DLD1 (cell line): ENCODE measurements around the gene SLC13A5.
"Not testable (repeated sequence)": the region's sequence is repeated elsewhere in the genome, so short reads cannot be mapped to it uniquely, and the experiment has no call there.

Experiments
- in situ Hi-C: cut with HindIII; loops from 2 replicates; pipeline ENCODE4 v1.10.0; 2017; ENCODE audit warnings: low sequenced_read_pairs

SLC13A5 gene

DNA sequence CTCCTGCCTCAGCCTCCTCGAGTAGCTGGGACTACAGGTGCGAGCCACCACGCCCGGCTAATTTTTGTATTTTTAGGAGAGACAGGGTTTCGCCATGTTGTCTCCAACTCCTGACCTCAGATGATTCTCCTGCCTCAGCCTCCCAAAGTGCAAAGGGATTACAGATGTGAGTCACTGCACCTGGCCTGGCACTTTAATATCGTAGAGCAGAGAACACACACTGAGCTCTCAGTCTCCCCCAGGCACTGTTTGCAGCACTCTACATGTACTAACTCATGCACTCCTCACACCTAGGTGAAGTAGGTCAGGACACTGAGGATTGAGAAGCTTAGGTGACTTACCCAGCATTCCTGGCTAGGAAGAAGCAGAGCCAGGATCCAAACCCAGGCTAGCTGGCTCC is 46.6 kb downstream of the SLC13A5 start:
- in situ Hi-C loops = no loop called here

DNA sequence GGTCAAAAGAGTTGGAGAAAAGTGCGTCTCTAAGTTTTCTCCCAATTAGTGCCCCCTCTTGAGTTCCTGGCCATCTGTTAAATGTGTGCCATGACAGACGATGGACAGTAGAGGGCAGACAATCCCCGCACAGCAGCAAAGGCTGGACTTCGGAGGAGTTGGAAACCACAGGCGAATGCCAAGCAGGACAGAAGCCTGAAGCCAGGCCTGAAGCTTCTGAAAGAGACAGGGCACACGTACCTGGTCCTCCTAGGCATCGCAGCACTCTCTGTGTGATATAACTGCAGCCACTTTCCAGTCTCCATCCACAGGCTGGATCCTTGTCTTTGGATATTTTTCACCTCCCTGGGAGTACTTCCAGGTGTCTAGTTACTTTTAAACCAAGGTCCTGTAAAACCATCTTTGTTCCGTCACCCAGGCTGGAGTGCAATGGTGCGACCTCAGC is 47.1 kb downstream of the SLC13A5 start:
- in situ Hi-C loops = no loop called here

DNA sequence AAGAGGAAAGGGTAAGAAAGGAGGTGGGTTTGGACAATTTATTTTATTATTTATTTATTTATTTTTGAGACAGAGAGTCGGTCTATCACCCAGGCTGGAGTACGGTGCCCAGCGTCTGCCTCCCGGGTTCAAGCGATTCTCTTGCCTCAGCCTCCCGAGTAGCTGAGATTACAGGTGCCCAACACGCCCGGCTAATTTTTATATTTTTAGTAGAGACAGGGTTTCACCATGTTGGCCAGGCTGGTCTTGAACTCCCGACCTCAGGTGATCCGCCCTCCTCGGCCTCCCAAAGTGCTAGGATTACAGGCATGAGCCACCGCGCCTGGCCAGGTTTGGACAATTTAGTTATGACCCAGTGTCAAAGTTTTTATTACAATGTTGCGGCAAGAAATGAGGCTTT is 50.0 kb downstream of the SLC13A5 start:
- in situ Hi-C loops = not testable (repeated sequence)

DNA sequence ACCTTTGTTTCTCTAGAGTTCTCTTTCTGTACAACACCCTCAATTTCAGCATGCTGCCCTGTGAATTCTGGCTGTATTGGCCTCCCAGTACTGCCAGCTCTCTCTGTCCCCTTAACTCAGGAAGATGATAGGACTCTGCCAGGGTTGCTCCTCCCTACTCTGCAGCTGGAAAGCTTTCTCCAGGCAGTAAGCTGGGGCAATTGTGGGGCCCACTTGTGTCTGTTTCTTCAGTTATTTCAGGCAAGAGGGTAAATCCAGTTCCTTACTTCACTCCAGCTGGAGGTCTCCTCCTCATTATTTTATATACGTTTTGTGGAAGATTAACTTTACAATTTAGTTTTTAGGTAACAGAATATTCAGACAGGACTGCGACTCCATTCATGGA is 51.7 kb downstream of the SLC13A5 start:
- in situ Hi-C loops = no loop called here

DNA sequence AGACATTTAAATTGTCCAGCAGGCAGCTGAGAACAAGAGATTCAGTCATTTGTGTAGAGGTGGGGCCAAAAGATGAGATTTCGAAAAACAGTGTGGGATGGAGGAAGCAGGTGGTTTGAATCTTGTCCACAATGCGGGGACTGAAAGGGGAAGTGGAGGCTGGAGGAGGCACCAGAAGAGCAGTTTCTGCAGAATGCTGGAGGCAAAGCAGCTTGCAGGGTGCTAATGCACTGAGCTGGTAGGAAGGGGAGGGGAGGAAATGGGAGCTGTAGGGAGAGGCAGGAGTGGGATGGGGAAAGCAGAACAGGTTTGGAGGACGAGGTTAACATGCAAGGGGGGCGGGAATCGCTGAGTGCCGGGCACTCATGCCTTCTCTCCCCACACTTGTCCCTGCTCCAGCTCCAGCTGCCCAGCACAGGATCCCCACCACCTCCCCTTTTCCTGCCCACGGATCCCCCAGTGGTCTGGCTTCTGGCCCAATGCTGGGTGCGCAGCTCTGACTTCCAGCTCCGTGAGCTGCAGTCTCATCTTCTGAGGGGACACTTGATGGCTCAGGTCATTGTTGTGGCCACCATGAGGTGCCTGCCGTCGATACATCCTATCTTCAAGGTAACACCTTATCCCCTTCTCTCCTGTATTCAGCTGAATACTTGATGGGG is 52.2 kb downstream of the SLC13A5 start:
- in situ Hi-C loops = no loop called here

DNA sequence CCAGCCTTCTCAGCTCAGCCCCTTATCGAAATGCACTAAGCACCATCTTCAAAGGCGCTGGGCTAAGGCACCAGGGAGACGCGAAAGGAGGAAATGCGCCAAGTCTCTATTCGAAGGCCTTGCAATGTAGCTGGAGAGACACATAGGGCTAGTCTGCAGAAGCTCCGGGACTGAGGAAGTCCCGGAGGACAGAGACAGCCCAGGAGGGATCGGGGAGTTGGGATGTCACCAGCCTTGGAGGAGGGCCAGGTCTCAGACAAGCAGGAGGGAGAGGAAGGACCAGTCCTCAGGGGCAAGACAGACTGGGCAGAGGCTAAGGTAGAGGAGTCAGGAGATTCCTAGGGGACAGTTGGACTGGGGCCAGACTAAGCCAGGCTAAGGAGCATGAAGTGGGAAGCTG is 53.1 kb downstream of the SLC13A5 start:
- in situ Hi-C loops = no loop called here

DNA sequence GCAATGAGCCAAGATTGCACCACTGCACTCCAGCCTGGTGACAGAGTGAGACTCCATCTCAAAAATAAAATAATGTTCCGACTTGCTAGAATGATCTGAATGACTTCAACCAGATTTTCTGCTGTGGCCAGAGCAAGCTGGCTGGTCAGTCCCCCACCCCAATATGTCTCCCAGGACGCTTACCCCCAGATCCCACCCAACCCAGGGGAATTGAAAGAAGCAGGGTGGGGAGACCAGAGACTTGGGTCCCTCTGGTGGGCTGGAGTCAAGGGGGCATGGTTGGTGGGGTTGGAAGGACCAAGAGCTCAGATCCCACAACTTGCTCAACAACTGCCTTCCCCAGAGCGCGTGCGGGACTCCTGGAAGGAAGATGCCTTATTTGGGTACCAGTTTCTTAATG is 54.8 kb downstream of the SLC13A5 start:
- in situ Hi-C loops = not testable (repeated sequence)

DNA sequence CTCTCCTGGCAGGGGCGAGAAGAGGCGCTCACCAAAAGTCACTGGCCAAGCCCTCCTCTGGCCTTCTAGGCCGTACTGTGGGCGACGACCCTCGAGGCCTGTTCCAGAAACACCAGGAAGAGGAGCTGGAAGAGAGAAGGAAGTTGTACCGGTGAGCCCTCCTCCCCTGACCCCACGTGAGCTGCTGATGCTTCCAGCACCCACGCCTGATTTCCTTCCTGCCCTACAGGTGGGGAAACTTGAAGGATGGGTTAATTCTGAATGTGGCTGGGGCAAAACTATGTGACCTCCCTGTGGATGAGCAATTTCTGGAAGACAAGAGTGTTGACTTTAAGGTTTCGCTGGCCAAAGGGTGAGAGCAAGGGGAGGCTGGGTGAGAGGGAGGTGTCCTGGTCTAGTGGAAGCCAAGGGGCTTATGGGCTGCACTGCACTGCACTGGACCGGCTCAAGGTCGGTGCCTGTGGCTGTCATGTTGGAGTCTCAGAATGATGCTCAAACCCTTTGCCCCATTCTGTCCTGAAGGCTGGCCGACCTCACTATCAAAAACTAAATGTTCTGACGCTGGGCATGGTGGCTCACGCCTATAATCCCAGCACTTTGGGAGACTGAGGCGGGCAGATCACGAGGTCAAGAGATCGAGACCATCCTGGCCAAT is 55.4 kb downstream of the SLC13A5 start:
- in situ Hi-C loops = no loop called here

DNA sequence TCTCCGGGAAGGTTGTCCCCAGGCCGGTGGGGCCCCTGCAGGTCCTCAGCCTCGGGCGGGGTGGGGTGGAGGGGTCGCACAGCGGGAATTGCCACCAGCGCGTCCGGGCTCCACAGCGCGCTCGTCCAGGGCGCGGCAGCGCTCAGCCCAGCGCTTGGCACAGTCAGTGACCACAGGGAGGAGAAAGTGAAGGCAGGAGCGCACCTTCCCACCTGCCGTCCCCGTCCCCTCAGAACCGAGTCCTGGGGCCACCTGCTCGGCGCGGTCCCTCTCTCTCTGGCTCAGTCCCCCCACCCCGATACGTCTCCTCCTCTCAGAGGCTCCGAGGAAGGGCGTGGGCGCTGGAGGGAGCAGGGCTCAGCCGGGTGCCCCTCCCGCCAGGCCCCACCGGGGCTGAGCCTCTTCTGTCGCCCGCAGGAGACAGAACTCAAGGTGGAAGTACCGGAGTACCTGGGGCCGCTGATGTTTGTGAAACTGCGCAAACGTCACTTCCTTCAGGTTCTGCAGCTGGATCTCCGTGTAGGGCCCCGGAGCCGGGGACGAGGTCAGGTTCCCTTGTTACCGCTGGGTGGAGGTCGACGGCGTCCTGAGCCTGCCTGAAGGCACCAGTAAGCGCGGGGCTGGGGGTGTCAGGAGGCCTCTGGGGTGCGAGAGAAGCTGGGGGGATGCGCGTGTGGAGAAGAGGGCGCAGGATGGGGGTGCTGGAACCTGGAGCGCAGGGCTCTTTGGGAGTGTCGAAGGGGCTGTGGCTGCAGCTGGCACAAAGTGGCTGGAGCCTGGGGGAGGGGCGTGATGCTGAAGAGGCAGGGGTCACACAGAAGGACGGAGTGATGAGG is 56.2 kb downstream of the SLC13A5 start:
- in situ Hi-C loops = not testable (repeated sequence)

DNA sequence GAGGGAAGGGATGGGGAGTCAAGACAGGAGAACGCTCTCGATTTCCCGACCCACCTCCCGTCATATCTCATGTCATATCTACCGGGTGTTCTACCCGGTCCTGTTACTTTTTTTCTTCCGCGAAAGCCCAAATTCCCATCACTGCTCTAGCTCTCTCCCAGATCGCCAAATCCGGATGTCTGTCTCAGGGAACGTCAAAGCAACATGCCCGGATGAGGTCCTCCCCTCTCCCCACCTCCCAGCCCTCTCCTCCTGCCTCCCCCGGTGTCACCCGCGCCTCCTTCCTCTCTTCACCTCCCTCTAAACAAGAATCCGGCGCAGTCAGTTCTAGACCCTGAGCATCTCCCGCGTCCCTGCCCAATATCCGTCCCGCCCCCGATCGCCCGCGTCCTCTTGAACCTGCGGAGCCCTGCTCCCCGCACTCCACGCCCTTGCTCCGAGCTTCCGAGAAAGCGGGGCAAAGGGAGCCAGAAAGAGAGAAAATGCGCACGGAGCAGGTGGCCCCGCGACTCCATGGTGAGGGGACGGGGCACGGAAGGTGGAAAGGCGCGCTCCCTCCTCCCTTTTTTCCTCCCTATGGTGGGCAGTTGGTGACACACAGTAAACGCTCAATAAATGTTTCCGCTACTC is 57.3 kb downstream of the SLC13A5 start:
- in situ Hi-C loops = not testable (repeated sequence)

DNA sequence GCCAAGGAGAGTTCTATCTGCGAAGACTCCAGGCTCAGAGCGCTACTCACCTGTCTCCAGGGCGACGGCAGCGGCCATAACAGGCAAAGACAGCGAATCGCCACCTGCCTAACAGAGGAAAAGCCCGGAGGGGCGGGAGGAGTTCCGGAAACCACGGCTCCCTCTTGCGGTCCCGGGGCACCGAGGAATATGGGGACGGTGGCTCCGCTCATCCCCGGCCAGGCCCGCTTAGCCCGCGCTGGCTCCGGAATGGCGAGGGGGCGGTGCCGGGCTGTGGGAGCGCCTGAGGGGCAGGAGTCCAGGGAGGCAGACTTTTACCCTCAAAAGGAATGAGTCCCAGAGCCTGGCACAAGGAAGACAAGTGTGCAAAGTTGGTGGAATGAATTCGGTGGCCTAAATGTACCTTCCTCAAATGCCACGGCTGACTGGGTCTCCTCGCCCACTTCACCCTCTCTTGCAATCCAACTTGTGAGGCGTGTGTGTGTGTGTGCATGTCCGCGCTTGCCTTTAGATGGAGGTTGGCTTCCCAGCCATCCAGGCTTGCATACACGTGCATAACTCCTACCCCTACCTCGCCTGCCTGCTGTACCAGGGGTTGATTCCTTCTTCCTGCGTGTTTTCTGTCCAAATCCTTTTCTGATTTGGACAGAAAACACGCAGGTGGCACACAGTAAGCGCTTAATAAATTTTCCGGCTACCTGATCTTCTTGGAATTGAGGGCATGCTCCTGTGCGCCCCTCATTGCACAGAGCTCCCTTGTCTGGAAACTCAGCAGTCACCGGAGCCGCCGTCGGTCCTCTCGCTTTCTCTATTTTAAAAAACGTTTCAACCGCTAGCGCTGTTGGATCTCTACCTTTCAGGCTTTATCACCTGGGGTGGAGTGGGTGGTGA is 58.1 kb downstream of the SLC13A5 start:
- in situ Hi-C loops = no loop called here

DNA sequence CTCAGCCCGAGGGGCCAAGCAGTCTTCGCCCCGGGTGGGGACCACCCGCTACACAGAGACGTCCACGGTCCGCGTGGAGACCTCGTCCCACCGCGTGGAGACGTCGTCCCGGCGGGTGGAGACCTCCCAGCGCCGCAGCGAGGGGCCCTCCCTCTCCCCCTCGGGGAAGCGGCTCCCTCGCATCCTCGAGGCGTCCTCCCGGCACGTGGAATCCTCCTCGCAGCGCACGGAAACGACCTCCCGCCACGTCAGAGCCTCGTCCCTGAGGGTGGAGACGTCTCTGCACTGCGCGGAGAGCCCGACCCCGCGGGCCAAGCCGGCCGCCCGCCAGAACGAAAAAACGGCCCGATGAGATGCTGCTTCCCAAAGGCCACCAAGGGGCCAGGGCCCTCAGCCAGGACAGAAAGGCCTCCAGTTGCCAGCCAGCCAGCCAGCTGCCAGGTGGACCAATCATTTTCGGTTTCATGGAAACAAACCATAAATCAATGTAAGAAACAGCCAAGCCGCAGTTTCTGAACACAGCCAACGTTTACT is 61.2 kb downstream of the SLC13A5 start:
- in situ Hi-C loops = no loop called here

DNA sequence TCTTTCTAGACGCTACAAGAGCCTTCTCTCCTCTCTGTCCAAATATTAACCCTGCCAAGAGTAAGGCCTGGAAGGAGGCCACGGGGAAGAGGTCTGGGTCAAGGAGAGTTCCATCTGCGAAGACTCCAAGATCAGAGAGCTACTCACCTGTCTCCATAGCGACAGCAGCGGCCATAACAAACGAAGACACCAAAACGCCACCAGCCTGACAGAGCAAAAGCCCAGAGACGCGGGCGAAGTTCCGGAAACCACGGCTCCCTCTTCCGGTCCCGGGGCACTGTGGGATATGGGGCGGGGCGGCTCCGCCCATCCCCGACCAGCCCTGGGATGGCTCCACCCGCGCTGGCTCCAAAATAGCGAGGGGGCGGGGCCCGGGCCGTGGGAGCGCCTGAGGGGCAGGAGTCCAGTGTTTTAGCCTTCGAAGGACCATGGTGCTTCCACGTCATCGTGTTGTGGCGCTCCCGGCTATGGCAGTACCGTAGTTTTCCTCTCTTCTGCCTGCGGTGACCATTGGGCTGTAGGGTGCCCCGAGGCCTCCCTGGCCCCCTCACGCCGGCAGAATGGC is 61.7 kb downstream of the SLC13A5 start, which contains the start of the genes C17orf100 and MED31:
TSS of gene C17orf100 (plus strand) at position 409 of the 565 bp plus-strand sequence. CDS start at position 561, 152 bp downstream.
TSS of gene MED31 (minus strand) at position 252 of the 565 bp plus-strand sequence. CDS start at position 175, 77 bp downstream.
- in situ Hi-C loops = no loop called here

DNA sequence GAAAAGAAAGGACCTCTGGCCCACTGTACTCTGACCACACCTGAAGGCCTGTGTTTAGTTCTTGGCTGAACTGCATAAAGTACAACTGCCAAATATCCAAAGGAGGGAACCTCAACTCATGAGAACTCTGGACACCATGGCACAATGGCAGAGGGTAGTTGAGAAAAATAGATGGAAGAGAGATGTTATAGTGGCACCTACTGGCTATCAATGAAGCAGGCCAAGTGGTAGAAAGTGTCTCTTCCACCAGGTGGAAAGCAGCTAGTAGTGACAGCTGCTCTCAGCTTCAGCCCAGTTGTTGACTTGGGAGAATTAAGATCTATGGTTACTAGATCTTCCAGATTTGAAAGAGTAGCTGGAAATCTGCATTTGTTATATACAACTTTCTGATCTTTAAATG is 65.0 kb downstream of the SLC13A5 start:
- in situ Hi-C loops = no loop called here

DNA sequence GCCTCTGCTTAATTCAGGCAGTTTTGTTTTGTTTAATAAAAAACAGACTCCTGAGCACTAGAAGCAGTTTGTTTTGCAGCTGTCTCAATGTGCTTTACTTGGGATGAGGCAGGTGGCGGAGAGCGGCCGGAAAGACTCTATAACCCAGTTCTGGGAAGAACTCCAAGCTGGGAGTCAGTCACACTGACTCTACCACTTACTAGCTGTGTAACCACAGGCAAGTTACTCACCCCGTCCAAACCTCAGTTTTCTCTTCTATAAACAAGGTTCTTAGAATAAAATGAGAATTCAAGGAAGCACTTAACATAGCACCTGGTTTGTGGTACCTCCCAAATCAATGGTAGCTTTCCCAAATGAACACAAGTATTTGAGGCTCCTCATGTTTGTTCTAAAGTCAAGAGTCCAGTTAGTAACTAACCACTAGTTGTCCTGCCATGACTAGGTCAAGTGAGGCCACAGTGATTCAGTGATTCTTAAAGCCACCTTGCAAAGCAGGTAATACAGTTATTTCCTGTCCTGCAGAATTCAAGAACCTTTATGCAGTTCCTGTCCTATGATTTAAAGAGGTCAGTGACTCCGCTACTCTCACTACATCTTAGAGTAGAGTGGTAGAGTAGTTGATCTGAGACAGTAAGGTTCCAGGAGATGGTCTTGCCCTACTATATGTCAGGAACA is 69.6 kb downstream of the SLC13A5 start:
- in situ Hi-C loops = no loop called here

DNA sequence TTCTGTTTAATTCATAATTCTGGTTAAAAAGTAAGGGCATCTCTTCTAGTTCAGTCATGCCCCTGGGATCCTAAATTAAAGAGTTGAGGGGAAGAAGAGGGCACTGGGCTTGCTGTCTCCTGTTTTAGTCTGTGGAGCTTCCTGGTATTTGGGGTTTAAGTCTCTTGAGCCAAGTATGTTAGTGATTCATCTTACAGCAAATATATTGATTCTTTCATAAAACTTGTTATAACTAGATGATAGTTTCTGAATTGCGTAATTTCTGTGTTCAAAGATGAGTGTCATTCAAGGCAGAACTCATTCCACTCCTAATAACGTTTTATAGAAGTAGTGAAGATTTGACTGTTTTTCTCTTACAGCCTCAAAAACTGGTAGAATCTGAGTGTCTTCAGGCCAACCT is 70.6 kb downstream of the SLC13A5 start:
- in situ Hi-C loops = no loop called here

DNA sequence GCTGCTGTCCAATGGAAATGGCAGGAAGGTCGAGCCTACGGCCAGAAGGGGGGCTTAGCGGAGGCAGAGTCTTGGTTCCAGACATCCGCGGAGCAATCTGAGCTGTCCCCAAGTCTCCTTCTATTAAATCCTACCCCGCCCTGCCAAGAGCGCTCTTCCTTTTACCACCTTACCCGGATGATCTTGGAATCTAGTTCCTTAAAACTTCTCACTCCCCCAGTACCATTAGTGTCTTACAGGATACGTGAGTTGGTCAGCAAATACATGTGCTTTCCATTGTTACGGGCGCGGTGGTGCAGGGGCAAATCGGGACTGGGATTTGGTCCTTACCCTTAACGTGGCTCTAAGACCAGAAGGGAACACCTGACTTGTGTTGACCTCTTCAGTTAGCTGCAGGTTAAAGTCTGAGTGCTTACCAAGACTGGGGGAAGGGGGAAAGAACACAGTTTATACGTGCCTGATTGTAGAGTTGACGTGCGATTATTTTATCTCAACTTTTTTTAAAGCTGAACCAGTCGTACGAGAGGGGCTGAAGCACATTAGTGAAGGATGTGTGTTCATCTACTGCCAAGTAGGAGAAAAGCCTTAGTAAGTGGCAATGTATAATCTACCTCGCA is 71.8 kb downstream of the SLC13A5 start:
- in situ Hi-C loops = no loop called here

DNA sequence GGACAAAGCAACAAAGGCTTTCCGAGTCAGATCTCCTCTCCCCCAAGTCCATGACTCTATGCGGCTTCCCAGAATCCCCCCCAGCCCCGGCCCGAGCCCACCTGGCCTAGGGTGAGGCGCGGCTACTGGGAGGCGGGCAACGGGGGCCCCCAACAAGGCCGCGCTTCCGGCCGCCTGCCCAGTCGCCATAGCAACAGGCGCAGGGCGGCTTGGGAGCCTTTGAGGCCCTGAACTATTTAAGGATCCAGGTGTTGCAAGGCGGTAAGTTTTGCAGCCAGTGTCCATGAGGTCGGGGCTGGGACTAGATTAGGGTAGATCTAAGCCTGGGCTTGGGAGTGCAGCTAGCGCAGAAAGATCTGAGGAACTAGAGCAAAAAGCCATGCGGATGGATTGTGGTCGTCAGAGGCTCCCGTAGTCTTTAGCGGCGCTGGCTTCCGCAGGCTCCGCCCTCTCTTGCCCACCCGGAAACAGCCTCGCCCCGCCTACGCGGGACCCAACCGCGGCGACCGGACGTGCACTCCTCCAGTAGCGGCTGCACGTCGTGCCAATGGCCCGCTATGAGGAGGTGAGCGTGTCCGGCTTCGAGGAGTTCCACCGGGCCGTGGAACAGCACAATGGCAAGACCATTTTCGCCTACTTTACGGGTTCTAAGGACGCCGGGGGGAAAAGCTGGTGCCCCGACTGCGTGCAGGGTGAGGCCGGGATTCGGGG is 72.5 kb downstream of the SLC13A5 start, which contains the start of the genes KIAA0753 and TXNDC17:
TSS of gene KIAA0753 (minus strand) at position 176 of the 711 bp plus-strand sequence. CDS start 5,608 bp downstream, outside the sequence.
TSS of gene TXNDC17 (plus strand) at position 525 of the 711 bp plus-strand sequence. CDS start at position 548, 23 bp downstream.
- in situ Hi-C loops = no loop called here
